K562 (cell line): ENCODE measurements around the gene TREH. TPM values are rescaled to one million over a fixed set of nuclear protein-coding genes. Genes with fewer than 3 reads are reported as not detected.

Source experiments
- CCNT2 ChIP-seq: IDR thresholded peaks from 2 replicates; pipeline ENCODE4 v1.6.1; 2011; ENCODE audit warnings: borderline replicate concordance, low read depth, mild to moderate bottlenecking, moderate library complexity, mixed read lengths, low read length; ENCODE audit not compliant: insufficient read length; ENCODE audit errors: extremely low read depth
- CREB1 ChIP-seq, 2 experiments: sonication (generic) in 1 of 2; formaldehyde crosslinking in 1 of 2; IDR thresholded peaks; 2 replicates each; pipeline versions ENCODE4 v1.6.1 to v1.8.0; 2012 to 2022; ENCODE audit warnings: inconsistent platforms in 1 of 2, mild to moderate bottlenecking in 1 of 2, missing genetic modification reagents in 1 of 2, moderate library complexity in 1 of 2
- DACH1 ChIP-seq: fragments of 450-650 bp; IDR thresholded peaks from 2 replicates; pipeline ENCODE4 v1.6.1; 2018; ENCODE audit not compliant: partially characterized antibody
- DMBX1 ChIP-seq: fragments of 250-450 bp; sonication (Bioruptor Pico); IDR thresholded peaks from 2 replicates; pipeline ENCODE4 v1.8.0; 2022; ENCODE audit warnings: inconsistent platforms, mild to moderate bottlenecking, moderate library complexity, borderline replicate concordance
- MTA1 ChIP-seq: fragments of 450-650 bp; IDR thresholded peaks from 2 replicates; pipeline ENCODE4 v1.6.1; 2017; ENCODE audit warnings: borderline replicate concordance
- MTA2 ChIP-seq: fragments of 450-650 bp; IDR thresholded peaks from 2 replicates; pipeline ENCODE4 v1.6.1; 2016; ENCODE audit warnings: low read depth
- NR4A1 ChIP-seq, 2 experiments: fragments of 250-450 bp in 1 of 2; fragments of 450-650 bp in 1 of 2; sonication (Bioruptor Pico) in 1 of 2; IDR thresholded peaks; 2 replicates each; pipeline versions ENCODE4 v1.4.0 to v1.6.1; 2016 to 2020; ENCODE audit warnings: mild to moderate bottlenecking in 2 of 2, missing compliant biosample characterization in 1 of 2, missing genetic modification characterization in 1 of 2, moderate library complexity in 1 of 2
- RB1 ChIP-seq: fragments of 450-650 bp; IDR thresholded peaks from 2 replicates; pipeline ENCODE4 v1.6.1; 2017; ENCODE audit warnings: low read depth, mild to moderate bottlenecking
- RBM39 ChIP-seq: fragments of 200-400 bp; formaldehyde crosslinking; optimal IDR thresholded peaks from 2 replicates; pipeline ENCODE3; 2018; ENCODE audit warnings: low read depth, low read length
- RCOR1 ChIP-seq, 2 experiments: IDR thresholded peaks; 2 replicates each; pipeline ENCODE4 v1.6.1; 2012; ENCODE audit warnings: low read depth in 2 of 2, low read length in 2 of 2, borderline replicate concordance in 1 of 2, improper control_type of control experiment in 1 of 2
- SAP30 ChIP-seq: fragments of 200-600 bp; sonication (generic); IDR thresholded peaks from 2 replicates; pipeline ENCODE4 v1.6.1; 2012; ENCODE audit warnings: borderline replicate concordance, low read depth, mild to moderate bottlenecking, moderate library complexity, low read length, control low read depth, inconsistent platforms; ENCODE audit not compliant: insufficient read depth, poor library complexity, severe bottlenecking
- SMARCA4 ChIP-seq: fragments of 450-650 bp; IDR thresholded peaks from 2 replicates; pipeline ENCODE4 v1.6.1; 2016
- SMARCC2 ChIP-seq: fragments of 450-650 bp; IDR thresholded peaks from 2 replicates; pipeline ENCODE4 v1.6.1; 2017; ENCODE audit warnings: antibody characterized with exemption, moderate library complexity, mild to moderate bottlenecking, low read depth
- ZFX ChIP-seq: sonication (generic); formaldehyde crosslinking; IDR thresholded peaks from 2 replicates; pipeline ENCODE4 v1.8.0; 2022; ENCODE audit warnings: mild to moderate bottlenecking, missing genetic modification reagents, moderate library complexity
- polyA plus RNA-seq, 8 experiments: library from polyadenylated mRNA; depleted of rRNA in 4 of 8; stranded (reverse) in 5 of 8; unstranded in 3 of 8; fragments of >200 nt; fragmentation: Nextera tagmentation in 2 of 8; fragmentation: Illumina TruSeq in 1 of 8; extraction: Ambion mirVana in 2 of 8; extraction: Trizol in 1 of 8; gene quantifications; 2 replicates each; pipeline versions ENCODE4 v1.2.1 to v1.2.3, GENCODE V29; 2011 to 2014; ENCODE audit warnings: inconsistent platforms in 1 of 8, missing spikeins in 1 of 8
- total RNA-seq, 7 experiments: library from RNA; depleted of rRNA in 6 of 7; stranded (reverse); fragments of >200 nt in 6 of 7; fragmentation: Illumina TruSeq in 2 of 7; extraction: Trizol in 2 of 7; gene quantifications; 2 replicates each; pipeline versions ENCODE4 v1.2.1 to v1.2.3, GENCODE V29; 2011 to 2021; ENCODE audit warnings: low replicate concordance in 1 of 7
- TF ChIP-seq, protein P1 (sequence below): fragments of 450-650 bp; IDR thresholded peaks from one replicate; pipeline ENCODE4 v1.6.1; 2018; ENCODE audit warnings: mild to moderate bottlenecking, moderate library complexity; ENCODE audit not compliant: partially characterized antibody
- TF ChIP-seq, protein P2 (sequence below): fragments of 450-650 bp; IDR thresholded peaks from 2 replicates; pipeline ENCODE4 v1.6.1; 2016; ENCODE audit warnings: low read depth

TREH gene
- total and polyA plus RNA-seq, 9 of the 15 experiments (the other 6 are each of a cell fraction or from before 2014, with no cell fraction given): 0.09 to 0.20 (median 0.11) TPM; not detected in 6

DNA sequence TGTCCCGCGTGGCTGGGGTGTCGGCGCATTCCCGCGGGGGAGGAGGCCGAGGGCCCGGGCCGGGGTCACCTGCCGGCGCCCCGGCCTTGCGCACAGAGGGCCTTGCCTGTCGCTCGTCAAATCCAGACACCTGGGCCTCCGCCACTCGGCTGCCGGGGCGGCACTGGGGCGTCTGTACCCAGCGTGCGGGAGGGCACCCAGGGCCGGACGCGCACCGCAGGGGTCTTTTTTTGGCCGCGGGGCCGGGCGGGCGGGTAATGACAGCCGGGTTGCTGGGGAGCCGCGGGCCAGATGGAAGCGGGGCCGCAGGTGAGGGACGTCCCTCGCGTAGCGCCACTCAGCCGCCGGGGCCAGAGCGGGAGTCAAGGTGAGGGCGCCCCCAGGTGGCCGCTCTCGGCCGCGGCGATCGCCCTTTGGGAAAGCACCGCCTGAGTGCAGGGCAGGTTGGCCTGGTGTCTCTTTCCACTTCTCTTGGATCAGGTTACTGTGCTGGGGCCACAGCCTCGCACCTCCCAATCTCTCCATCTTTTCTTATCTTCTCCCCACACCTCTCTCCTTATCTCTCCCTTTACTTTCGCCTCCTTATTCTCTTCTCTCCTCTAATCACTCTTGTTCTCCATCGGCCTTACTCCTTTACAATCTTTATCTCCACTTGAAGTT, 68.5 kb downstream of the TREH start (continued):
- TF ChIP-seq, protein P1, sequence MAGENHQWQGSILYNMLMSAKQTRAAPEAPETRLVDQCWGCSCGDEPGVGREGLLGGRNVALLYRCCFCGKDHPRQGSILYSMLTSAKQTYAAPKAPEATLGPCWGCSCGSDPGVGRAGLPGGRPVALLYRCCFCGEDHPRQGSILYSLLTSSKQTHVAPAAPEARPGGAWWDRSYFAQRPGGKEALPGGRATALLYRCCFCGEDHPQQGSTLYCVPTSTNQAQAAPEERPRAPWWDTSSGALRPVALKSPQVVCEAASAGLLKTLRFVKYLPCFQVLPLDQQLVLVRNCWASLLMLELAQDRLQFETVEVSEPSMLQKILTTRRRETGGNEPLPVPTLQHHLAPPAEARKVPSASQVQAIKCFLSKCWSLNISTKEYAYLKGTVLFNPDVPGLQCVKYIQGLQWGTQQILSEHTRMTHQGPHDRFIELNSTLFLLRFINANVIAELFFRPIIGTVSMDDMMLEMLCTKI: no peak
- TF ChIP-seq SMARCC2 (peak; percentile 66; the same call in 1 of the 2 replicates), DACH1 (peak; percentile 28), RBM39 (no peak), DMBX1 (CRISPR knock-in tag) (no peak), RB1 (peak; percentile 91), ZFX (CRISPR knock-in tag) (peak; percentile 64; the same call in 1 of the 2 replicates), SAP30 (no peak), RCOR1 (IDR thresholded peaks at IDR 0.05; ENCODE audit: borderline replicate concordance in 1 of 2, low read depth in 2 of 2, low read length in 2 of 2) (peak; percentile 1 to 87; a peak in 1 of 4 replicates), SMARCA4 (peak; percentile 88), MTA1 (peak; percentile 95), MTA2 (peak; percentile 79), NR4A1 (CRISPR knock-in tag; IDR thresholded peaks at IDR 0.05) (no peak), NR4A1 (tag; IDR thresholded peaks at IDR 0.05) (no peak), CCNT2 (peak; percentile 94), CREB1 (IDR thresholded peaks at IDR 0.05) (no peak), CREB1 (CRISPR knock-in tag; IDR thresholded peaks at IDR 0.05) (peak; percentile 55; the same call in 1 of the 2 replicates)
- TF ChIP-seq, protein P2, sequence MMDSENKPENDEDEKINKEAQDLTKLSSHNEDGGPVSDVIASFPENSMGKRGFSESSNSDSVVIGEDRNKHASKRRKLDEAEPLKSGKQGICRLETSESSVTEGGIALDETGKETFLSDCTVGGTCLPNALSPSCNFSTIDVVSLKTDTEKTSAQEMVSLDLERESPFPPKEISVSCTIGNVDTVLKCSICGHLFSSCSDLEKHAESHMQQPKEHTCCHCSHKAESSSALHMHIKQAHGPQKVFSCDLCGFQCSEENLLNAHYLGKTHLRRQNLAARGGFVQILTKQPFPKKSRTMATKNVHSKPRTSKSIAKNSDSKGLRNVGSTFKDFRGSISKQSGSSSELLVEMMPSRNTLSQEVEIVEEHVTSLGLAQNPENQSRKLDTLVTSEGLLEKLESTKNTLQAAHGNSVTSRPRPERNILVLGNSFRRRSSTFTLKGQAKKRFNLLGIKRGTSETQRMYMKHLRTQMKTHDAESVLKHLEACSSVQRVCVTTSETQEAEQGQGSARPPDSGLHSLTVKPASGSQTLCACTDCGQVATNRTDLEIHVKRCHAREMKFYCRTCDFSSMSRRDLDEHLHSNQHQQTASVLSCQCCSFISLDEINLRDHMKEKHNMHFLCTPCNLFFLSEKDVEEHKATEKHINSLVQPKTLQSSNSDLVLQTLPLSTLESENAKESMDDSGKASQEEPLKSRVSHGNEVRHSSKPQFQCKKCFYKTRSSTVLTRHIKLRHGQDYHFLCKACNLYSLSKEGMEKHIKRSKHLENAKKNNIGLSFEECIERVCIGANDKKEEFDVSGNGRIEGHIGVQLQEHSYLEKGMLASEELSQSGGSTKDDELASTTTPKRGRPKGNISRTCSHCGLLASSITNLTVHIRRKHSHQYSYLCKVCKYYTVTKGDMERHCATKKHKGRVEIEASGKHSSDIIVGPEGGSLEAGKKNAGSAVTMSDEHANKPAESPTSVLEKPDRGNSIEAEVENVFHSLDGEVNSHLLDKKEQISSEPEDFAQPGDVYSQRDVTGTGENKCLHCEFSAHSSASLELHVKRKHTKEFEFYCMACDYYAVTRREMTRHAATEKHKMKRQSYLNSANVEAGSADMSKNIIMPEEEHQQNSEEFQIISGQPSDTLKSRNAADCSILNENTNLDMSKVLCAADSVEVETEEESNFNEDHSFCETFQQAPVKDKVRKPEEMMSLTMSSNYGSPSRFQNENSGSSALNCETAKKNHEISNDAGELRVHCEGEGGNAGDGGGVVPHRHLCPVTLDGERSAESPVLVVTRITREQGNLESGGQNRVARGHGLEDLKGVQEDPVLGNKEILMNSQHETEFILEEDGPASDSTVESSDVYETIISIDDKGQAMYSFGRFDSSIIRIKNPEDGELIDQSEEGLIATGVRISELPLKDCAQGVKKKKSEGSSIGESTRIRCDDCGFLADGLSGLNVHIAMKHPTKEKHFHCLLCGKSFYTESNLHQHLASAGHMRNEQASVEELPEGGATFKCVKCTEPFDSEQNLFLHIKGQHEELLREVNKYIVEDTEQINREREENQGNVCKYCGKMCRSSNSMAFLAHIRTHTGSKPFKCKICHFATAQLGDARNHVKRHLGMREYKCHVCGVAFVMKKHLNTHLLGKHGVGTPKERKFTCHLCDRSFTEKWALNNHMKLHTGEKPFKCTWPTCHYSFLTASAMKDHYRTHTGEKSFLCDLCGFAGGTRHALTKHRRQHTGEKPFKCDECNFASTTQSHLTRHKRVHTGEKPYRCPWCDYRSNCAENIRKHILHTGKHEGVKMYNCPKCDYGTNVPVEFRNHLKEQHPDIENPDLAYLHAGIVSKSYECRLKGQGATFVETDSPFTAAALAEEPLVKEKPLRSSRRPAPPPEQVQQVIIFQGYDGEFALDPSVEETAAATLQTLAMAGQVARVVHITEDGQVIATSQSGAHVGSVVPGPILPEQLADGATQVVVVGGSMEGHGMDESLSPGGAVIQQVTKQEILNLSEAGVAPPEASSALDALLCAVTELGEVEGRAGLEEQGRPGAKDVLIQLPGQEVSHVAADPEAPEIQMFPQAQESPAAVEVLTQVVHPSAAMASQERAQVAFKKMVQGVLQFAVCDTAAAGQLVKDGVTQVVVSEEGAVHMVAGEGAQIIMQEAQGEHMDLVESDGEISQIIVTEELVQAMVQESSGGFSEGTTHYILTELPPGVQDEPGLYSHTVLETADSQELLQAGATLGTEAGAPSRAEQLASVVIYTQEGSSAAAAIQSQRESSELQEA: peak; percentile 14; the same call in 1 of the 2 replicates
